ENCODE measurements around the gene CENPK. TPM values are rescaled to one million over a fixed set of nuclear protein-coding genes. Genes with fewer than 3 reads are reported as not detected.
"Not testable (repeated sequence)": the region's sequence is repeated elsewhere in the genome, so short reads cannot be mapped to it uniquely, and the experiment has no call there.

Gene CENPK
- polyA plus RNA-seq, 1 donor from 2014 or later, result 5.6 TPM

DNA sequence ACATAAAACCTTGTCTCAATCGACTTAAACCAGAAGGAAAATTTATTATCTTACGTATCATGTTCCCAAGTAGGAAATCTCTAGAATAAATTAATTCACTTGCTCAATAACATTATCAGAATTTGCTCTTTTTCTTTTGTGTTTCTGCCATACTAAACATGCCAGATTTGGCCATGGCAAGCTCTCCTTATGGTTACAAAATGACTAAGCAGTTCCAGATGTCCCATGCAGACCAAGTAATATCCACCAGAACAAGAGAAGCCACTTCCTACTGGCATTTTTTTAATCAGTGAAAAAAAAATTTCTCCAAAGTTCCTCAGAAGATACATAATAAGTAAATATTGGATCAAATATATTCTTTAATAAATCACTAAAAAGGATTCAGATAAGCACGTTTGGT lies 56.0 kb downstream of the CENPK start:
- Histone ChIP-seq H3K79me2 (replicated peaks; ENCODE audit: insufficient read depth, low read length) (no peaks in the 10 kb centered on the region), H2AFZ (ENCODE audit: low read depth, low read length) (no peak overlapping the region), H3K9me2 (ENCODE audit: insufficient read depth, low read length) (no peaks in the 10 kb centered on the region), H3K27me3 (ENCODE audit: insufficient read depth, low read depth, low read length) (no peaks in the 10 kb centered on the region), H3K9ac (ENCODE audit: low read length) (no peak overlapping the region), H3K4me2 (ENCODE audit: low read length) (no peak overlapping the region), H4K20me1 (ENCODE audit: insufficient read depth) (no peaks in the 10 kb centered on the region), H3K36me3 (ENCODE audit: insufficient read depth, low read length) (no peaks in the 10 kb centered on the region), H3K4me3 (ENCODE audit: low read length) (no peak overlapping the region), H3K9me3 (ENCODE audit: low read length) (no peaks in the 10 kb centered on the region), H3K27ac (ENCODE audit: low read length) (no peak overlapping the region), H3F3A (ENCODE audit: insufficient read depth, low read length, poor library complexity, severe bottlenecking) (no peaks in the 10 kb centered on the region)
- TF ChIP-seq, protein P1, sequence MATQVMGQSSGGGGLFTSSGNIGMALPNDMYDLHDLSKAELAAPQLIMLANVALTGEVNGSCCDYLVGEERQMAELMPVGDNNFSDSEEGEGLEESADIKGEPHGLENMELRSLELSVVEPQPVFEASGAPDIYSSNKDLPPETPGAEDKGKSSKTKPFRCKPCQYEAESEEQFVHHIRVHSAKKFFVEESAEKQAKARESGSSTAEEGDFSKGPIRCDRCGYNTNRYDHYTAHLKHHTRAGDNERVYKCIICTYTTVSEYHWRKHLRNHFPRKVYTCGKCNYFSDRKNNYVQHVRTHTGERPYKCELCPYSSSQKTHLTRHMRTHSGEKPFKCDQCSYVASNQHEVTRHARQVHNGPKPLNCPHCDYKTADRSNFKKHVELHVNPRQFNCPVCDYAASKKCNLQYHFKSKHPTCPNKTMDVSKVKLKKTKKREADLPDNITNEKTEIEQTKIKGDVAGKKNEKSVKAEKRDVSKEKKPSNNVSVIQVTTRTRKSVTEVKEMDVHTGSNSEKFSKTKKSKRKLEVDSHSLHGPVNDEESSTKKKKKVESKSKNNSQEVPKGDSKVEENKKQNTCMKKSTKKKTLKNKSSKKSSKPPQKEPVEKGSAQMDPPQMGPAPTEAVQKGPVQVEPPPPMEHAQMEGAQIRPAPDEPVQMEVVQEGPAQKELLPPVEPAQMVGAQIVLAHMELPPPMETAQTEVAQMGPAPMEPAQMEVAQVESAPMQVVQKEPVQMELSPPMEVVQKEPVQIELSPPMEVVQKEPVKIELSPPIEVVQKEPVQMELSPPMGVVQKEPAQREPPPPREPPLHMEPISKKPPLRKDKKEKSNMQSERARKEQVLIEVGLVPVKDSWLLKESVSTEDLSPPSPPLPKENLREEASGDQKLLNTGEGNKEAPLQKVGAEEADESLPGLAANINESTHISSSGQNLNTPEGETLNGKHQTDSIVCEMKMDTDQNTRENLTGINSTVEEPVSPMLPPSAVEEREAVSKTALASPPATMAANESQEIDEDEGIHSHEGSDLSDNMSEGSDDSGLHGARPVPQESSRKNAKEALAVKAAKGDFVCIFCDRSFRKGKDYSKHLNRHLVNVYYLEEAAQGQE (IDR thresholded peaks at IDR 0.05; ENCODE audit: borderline replicate concordance), result no peak
- TF ChIP-seq SMC3 (conservative IDR thresholded peaks at IDR 0.05; ENCODE audit: poor library complexity) (no peak), RAD21 (conservative IDR thresholded peaks at IDR 0.05) (no peak), TAF1 (IDR thresholded peaks at IDR 0.05; ENCODE audit: low read depth) (no peak), POLR2AphosphoS5 (IDR thresholded peaks at IDR 0.05) (no peak), EP300 (conservative IDR thresholded peaks at IDR 0.05; ENCODE audit: poor library complexity, severe bottlenecking) (no peak), MXI1 (conservative IDR thresholded peaks at IDR 0.05; ENCODE audit: poor library complexity, severe bottlenecking) (no peak), EZH2 (IDR thresholded peaks at IDR 0.05; ENCODE audit: borderline replicate concordance, insufficient read depth, low read length, poor library complexity, severe bottlenecking) (no peak)
- TF ChIP-seq, protein P2, sequence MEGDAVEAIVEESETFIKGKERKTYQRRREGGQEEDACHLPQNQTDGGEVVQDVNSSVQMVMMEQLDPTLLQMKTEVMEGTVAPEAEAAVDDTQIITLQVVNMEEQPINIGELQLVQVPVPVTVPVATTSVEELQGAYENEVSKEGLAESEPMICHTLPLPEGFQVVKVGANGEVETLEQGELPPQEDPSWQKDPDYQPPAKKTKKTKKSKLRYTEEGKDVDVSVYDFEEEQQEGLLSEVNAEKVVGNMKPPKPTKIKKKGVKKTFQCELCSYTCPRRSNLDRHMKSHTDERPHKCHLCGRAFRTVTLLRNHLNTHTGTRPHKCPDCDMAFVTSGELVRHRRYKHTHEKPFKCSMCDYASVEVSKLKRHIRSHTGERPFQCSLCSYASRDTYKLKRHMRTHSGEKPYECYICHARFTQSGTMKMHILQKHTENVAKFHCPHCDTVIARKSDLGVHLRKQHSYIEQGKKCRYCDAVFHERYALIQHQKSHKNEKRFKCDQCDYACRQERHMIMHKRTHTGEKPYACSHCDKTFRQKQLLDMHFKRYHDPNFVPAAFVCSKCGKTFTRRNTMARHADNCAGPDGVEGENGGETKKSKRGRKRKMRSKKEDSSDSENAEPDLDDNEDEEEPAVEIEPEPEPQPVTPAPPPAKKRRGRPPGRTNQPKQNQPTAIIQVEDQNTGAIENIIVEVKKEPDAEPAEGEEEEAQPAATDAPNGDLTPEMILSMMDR (IDR thresholded peaks at IDR 0.05; ENCODE audit: poor library complexity, severe bottlenecking), result no peak

DNA sequence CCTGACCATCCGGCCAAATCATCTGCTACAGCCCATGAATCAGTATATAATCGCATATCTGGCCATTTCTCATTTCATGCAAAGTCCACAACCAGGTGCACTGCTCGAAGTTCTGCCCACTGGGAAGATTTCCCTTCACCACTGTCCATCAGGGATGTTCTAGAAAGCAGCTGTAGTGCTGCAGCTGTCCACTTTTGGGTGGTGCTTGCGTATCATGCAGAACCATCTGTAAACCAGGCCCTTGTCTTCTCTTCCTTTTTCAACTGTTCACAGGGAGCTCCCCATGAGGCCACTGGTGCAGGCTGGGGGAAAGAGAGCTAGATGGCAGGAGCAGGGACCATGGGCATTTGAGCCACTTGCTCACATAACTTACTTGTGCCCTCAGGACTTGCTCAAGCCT lies 73.8 kb downstream of the CENPK start:
- Histone ChIP-seq H3K4me3 (ENCODE audit: low read length) (no peak overlapping the region), H3K27me3 (ENCODE audit: insufficient read depth, low read depth, low read length) (no peaks in the 10 kb centered on the region), H3K4me2 (ENCODE audit: low read length) (no peak overlapping the region), H3K79me2 (replicated peaks; ENCODE audit: insufficient read depth, low read length) (no peaks in the 10 kb centered on the region), H3K9ac (ENCODE audit: low read length) (no peak overlapping the region), H3K36me3 (ENCODE audit: insufficient read depth, low read length) (no peaks in the 10 kb centered on the region), H3K27ac (ENCODE audit: low read length) (no peak overlapping the region), H4K20me1 (ENCODE audit: insufficient read depth) (no peaks in the 10 kb centered on the region), H3K9me3 (ENCODE audit: low read length) (no peaks in the 10 kb centered on the region), H3F3A (ENCODE audit: insufficient read depth, low read length, poor library complexity, severe bottlenecking) (no peaks in the 10 kb centered on the region), H2AFZ (ENCODE audit: low read depth, low read length) (no peak overlapping the region), H3K9me2 (ENCODE audit: insufficient read depth, low read length) (no peaks in the 10 kb centered on the region)
- TF ChIP-seq EP300 (conservative IDR thresholded peaks at IDR 0.05; ENCODE audit: poor library complexity, severe bottlenecking) (no peak), EZH2 (IDR thresholded peaks at IDR 0.05; ENCODE audit: borderline replicate concordance, insufficient read depth, low read length, poor library complexity, severe bottlenecking) (no peak), MXI1 (conservative IDR thresholded peaks at IDR 0.05; ENCODE audit: poor library complexity, severe bottlenecking) (no peak), TAF1 (IDR thresholded peaks at IDR 0.05; ENCODE audit: low read depth) (no peak)
- TF ChIP-seq, protein P2 (IDR thresholded peaks at IDR 0.05; ENCODE audit: poor library complexity, severe bottlenecking), result no peak

DNA sequence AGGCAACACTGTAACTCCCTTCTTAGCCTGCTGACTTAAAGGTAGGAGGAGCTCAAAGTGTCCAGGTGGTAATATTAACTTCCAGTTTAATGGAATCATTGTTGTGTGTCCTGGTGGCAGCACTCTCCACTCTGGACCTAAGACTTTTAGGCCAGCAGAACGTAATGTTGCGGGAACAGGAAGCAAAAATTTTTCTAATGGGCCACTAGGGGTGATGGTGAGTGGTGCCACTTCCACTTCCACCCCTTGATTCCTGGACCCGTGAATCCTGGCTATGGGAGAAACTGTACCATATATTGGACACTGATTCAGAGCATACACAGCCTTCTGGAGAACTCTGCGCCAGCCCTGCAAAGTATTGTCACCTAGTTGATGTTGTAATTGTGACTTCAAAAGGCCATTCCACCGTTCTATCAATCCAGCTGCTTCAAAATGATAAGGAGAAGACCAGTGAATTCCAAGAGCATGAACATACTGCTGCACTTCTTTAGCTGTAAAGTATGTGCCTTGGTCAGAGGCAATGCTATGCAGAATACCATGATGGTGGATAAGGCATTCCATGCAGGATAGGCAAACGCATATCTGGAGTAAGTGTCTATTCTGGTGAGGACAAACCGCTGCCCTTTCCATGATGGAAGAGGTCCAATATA lies 74.8 kb downstream of the CENPK start:
- H3K9me2 ChIP-seq (ENCODE audit: insufficient read depth, low read length); H3F3A ChIP-seq (ENCODE audit: insufficient read depth, low read length, poor library complexity, severe bottlenecking); H3K36me3 ChIP-seq (ENCODE audit: insufficient read depth, low read length); H3K79me2 ChIP-seq (replicated peaks; ENCODE audit: insufficient read depth, low read length); H3K4me3 ChIP-seq (ENCODE audit: low read length); H3K27ac ChIP-seq (ENCODE audit: low read length); H4K20me1 ChIP-seq (ENCODE audit: insufficient read depth); H3K4me2 ChIP-seq (ENCODE audit: low read length); H3K9me3 ChIP-seq (ENCODE audit: low read length); H3K27me3 ChIP-seq (ENCODE audit: insufficient read depth, low read depth, low read length); H3K9ac ChIP-seq (ENCODE audit: low read length); H2AFZ ChIP-seq (ENCODE audit: low read depth, low read length): not testable (repeated sequence)

DNA sequence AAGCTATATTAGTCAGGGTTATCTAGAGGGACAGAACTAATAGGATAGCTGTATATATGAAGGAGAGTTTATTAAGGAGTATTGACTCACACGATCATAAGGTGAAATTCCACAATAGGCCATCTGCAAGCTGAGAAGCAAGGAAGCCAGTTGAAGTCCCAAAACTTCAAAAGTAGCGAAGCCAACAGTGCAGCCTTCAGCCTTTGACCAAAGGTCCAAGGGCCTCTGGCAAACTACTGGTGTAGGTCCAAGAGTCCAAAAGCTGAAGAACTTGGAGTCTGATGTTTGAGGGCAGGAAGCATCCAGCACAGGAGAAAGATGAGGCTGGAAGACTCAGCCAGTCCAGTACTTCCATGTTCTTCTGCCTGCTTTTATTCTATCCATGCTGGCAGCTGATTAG lies 76.2 kb downstream of the CENPK start:
- H3K79me2 ChIP-seq (replicated peaks; ENCODE audit: insufficient read depth, low read length); H3K9me3 ChIP-seq (ENCODE audit: low read length); H3K9me2 ChIP-seq (ENCODE audit: insufficient read depth, low read length); H3F3A ChIP-seq (ENCODE audit: insufficient read depth, low read length, poor library complexity, severe bottlenecking); H2AFZ ChIP-seq (ENCODE audit: low read depth, low read length); H3K36me3 ChIP-seq (ENCODE audit: insufficient read depth, low read length); H3K4me3 ChIP-seq (ENCODE audit: low read length); H3K27me3 ChIP-seq (ENCODE audit: insufficient read depth, low read depth, low read length); H4K20me1 ChIP-seq (ENCODE audit: insufficient read depth); H3K27ac ChIP-seq (ENCODE audit: low read length); H3K9ac ChIP-seq (ENCODE audit: low read length); H3K4me2 ChIP-seq (ENCODE audit: low read length): not testable (repeated sequence)
